Small intestine (tissue), 7 donors: ENCODE measurements around the gene C19orf67. TPM values are rescaled to one million over a fixed set of nuclear protein-coding genes. Genes with fewer than 3 reads are reported as not detected.

Experiments used
- DNase-seq, 2 donors: peaks; one replicate each; pipeline versions ENCODE4 v3.0.0 to v3.0.0-alpha.2; 2013
- FAIRE-seq: peaks from 2 replicates; lab custom pipeline; 2012; peaks lifted over from hg19 to GRCh38; lab: Jason Lieb, UNC
- H3K27ac ChIP-seq, 3 donors: one replicate each; pipeline ENCODE4 v1.5.1; 2013; ENCODE audit warnings: low read length in 2 of 3, mild to moderate bottlenecking in 2 of 3, control low read depth in 1 of 3, inconsistent platforms in 1 of 3, low read depth in 1 of 3, moderate library complexity in 1 of 3
- H3K27me3 ChIP-seq, 3 donors: one replicate each; pipeline ENCODE4 v1.6.1; 2013; ENCODE audit warnings: low read length in 3 of 3, inconsistent platforms in 1 of 3; ENCODE audit not compliant: control insufficient read depth in 3 of 3, insufficient read depth in 3 of 3
- H3K36me3 ChIP-seq, 3 donors: one replicate each; pipeline ENCODE4 v1.6.1; 2013; ENCODE audit warnings: low read length in 3 of 3, inconsistent platforms in 1 of 3, low read depth in 1 of 3, mild to moderate bottlenecking in 1 of 3, moderate library complexity in 1 of 3; ENCODE audit not compliant: control insufficient read depth in 3 of 3, insufficient read depth in 2 of 3
- H3K4me1 ChIP-seq, 3 donors: one replicate each; pipeline ENCODE4 v1.6.1; 2013; ENCODE audit warnings: low read length in 2 of 3, inconsistent platforms in 1 of 3, low read depth in 1 of 3, mild to moderate bottlenecking in 1 of 3, moderate library complexity in 1 of 3; ENCODE audit not compliant: control insufficient read depth in 3 of 3, insufficient read depth in 2 of 3
- H3K4me3 ChIP-seq, 3 donors: one replicate each; pipeline ENCODE4 v1.5.1; 2013; ENCODE audit warnings: low read length in 3 of 3, control low read depth in 1 of 3, inconsistent platforms in 1 of 3, low read depth in 1 of 3, mild to moderate bottlenecking in 1 of 3, moderate library complexity in 1 of 3
- H3K9me3 ChIP-seq, 2 donors: one replicate each; pipeline ENCODE4 v1.6.1; 2013; ENCODE audit warnings: low read depth in 1 of 2, low read length in 1 of 2; ENCODE audit not compliant: control insufficient read depth in 2 of 2, insufficient read depth in 1 of 2
- WGBS, 3 donors: extraction: QIAGEN DNeasy Blood & Tissue Kit; methylation state at CpG; one replicate each; pipeline ENCODE4 v1.1.7; 2013; 5-methylcytosine and 5-hydroxymethylcytosine counted together
- polyA plus RNA-seq, 4 donors: library from polyadenylated mRNA; stranded (reverse) in 3 of 4; unstranded in 1 of 4; fragments of 200-250 nt in 3 of 4; fragments of 120-200 nt in 1 of 4; gene quantifications; one replicate each; pipeline versions ENCODE4 v1.2.1 to v1.2.3, GENCODE V29; 2013
- donor health status: healthy with polysubstance abuse.
- donor health status: control.
- donor health status: control.
- donor health status: Bipolar disorder and iron deficiency.
- donor health status: healthy.

C19orf67 gene
- polyA plus RNA-seq, 4 donors: 0.07 TPM; not detected in 3

GRCh38 chr19:14086098-14086497 is 515 bp upstream of the C19orf67 start:
- Histone ChIP-seq H3K36me3 (peaks cover 0 to 28% (median 5%) of the 10 kb centered on the region in 3 donors), H3K4me3 (no peak overlapping the region), H3K4me1 (peaks cover 0 to 12% (median 0%) of the 10 kb centered on the region in 3 donors), H3K27ac (no peak overlapping the region), H3K27me3 (no peaks in the 10 kb centered on the region), H3K9me3 (no peaks in the 10 kb centered on the region)
- DNase-seq: no peak
- whole genome bisulfite sequencing, 3 donors: 74 to 84% (median 75%) methylated on average over 5 of the region's 5 CpGs
- no peak for FAIRE-seq

DNA sequence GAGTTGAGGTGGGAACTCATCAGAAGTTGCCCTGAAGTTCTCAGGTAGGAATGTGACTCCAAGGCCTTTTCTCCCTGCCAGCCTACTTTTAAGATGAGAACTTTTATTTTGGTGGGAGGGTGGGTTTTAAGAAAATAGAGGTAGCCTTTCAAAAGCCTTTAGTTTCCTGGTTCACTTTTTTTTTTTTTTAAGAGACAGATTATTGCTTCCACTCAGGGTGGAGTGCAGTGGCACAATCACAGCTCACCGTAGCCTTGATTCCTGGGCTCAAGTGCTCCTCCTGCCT is 3.0 kb downstream of the C19orf67 start:
- Histone ChIP-seq H3K9me3 (no peaks in the 10 kb centered on the region), H3K27ac (peak overlapping the region in 1 of 3 donors; percentile 90), H3K4me1 (peaks cover 0 to 13% (median 0%) of the 10 kb centered on the region in 3 donors), H3K27me3 (no peaks in the 10 kb centered on the region), H3K36me3 (peaks cover 0 to 12% (median 2%) of the 10 kb centered on the region in 3 donors), H3K4me3 (peak overlapping the region in 2 of 3 donors; percentile 65 to 87)
- WGBS, 3 donors: 22 to 48% (median 23%) methylated on average over 1 of the region's 1 CpG
- FAIRE-seq (no peak), DNase-seq (no peak)

DNA sequence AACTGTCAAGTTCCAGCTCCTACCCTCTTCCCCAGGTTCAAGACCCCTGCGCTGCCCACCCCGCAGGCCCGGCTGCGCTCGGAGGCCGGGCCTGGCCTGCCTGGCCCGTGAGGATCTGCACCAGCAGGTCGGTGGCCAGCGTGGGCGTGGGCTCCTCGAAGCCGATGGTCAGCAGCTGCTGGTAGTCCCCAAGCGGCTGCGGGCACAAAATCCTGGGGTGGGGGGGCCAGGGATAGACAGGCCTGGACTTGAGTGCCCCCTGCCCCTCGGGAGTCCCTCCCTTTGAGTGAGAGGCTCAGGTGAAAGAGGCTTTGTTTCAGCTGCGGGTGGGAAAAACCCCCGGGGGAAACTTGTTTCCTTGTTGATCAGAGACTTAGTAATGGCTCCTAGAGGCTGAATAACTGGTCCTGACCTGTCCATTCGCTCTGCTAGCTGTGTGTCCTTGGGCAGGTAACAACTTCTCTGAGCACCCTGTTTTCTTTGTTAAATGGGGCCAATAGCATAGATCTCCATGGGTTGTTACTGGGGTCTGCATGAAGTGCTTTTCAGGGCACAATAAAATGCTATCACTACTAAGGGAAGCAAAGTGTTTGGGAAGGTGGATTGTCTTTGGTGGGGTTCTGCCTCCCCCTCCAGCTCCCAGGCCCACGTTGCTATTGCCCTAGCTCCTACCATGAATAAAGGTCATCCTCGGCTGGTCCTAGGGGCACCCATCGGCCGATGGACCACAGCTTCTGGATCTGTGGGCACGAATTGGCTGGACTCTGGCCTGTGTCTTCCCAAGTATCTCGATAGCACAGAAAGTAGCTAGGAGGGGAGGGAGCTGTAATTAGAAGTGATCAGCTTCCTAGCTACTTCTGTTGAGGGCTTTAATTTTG is 3.5 kb downstream of the C19orf67 start:
- no peaks in the 10 kb centered on the region for H3K27me3 ChIP-seq
- peak overlapping the region; percentile 50 to 87 (median 65) for H3K4me3 ChIP-seq
- peaks cover 0 to 13% (median 0%) of the 10 kb centered on the region in 3 donors for H3K4me1 ChIP-seq
- H3K9me3 ChIP-seq: no peaks in the 10 kb centered on the region
- 8 to 18% (median 9%) methylated on average over 24 of the region's 24 CpGs for WGBS, 3 donors
- no peak for DNase-seq
- peaks cover 0 to 10% (median 0%) of the 10 kb centered on the region in 3 donors for H3K36me3 ChIP-seq
- H3K27ac ChIP-seq: peak overlapping the region; percentile 50 to 99 (median 90)
- no peak for FAIRE-seq

DNA sequence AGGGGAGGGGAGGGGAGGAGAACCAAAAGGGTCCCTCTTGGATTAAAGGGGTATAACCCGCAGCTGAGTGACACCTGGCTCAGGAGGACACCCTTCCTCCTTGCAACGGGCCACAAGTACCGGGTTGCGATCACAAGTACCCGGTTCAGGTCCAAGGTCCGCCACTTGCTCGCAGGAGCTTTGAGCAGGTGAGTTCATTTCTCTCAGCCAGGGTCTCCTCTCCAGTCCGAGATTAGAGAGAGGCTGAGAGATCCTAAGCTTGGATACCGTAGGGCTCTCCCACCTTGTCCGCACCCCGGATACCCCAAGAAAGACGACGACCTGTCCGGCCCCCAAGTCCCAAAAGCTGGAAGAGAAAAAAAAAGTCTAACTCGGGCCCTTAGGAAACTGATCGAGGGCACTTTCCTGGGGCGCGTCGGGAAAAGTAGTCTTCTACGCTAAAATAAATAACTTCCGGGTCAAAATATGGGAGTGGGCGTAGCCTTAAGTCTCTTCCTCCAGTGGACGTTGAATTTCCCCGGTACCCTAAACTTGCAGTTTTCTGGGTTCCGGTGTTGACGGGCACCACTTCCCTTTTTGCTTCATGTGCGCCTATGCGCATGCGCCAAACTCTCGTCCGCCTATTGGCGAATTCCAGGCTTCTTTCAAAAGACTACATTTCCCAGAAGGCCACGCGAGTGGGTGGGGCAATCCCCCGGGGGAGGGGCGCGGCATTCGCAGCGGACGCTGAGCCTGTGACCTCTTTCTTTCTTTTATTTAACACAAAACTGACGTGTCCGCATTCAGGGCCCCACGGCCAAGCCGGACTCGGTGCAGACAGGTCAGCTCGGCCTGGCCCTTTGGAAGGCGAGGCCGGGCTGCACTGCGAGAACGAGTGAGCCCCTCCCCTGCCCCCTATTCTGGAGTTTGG is 4.4 kb downstream of the C19orf67 start:
- no peaks in the 10 kb centered on the region for H3K27me3 ChIP-seq
- peaks cover 0 to 13% (median 0%) of the 10 kb centered on the region in 3 donors for H3K4me1 ChIP-seq
- peak overlapping the region; percentile 90 to 99 (median 93) for H3K27ac ChIP-seq
- H3K36me3 ChIP-seq: peaks cover 0 to 6% (median 0%) of the 10 kb centered on the region in 3 donors
- FAIRE-seq (peak; percentile 91), DNase-seq (peak; percentile 99)
- 0 to 1% (median 0%) methylated on average over 49 to 50 of the region's 50 CpGs for WGBS, 3 donors
- H3K9me3 ChIP-seq: no peaks in the 10 kb centered on the region
- peak overlapping the region; percentile 50 to 87 (median 65) for H3K4me3 ChIP-seq

DNA sequence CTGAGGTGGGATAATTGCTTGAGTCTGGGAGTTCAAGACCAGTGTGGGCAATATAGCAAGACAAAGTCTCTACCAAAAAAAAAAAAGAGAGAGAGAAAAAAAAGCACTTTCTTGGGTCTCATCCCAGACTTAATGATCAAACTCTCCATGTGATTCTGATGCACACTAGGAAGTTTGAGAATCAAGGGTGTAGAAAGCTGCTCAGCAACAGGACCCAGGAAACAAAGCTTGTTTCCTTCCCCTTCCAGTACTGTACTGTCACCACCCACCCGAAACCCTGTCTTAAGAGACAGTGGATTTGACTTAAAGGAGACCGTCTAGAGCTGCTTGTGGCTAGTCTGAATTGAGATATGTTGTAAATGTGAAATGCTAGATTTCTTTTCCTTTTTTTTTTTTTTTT is 7.2 kb downstream of the C19orf67 start:
- Histone ChIP-seq H3K27ac (no peak overlapping the region), H3K4me1 (peaks cover 0 to 25% (median 0%) of the 10 kb centered on the region in 3 donors), H3K9me3 (no peaks in the 10 kb centered on the region), H3K4me3 (no peak overlapping the region), H3K36me3 (peaks cover 0 to under 1% (median 0%) of the 10 kb centered on the region in 3 donors), H3K27me3 (no peaks in the 10 kb centered on the region)
- DNase-seq: no peak
- FAIRE-seq: no peak
- WGBS, 3 donors: 67 to 70% (median 69%) methylated on average over 2 of the region's 2 CpGs

DNA sequence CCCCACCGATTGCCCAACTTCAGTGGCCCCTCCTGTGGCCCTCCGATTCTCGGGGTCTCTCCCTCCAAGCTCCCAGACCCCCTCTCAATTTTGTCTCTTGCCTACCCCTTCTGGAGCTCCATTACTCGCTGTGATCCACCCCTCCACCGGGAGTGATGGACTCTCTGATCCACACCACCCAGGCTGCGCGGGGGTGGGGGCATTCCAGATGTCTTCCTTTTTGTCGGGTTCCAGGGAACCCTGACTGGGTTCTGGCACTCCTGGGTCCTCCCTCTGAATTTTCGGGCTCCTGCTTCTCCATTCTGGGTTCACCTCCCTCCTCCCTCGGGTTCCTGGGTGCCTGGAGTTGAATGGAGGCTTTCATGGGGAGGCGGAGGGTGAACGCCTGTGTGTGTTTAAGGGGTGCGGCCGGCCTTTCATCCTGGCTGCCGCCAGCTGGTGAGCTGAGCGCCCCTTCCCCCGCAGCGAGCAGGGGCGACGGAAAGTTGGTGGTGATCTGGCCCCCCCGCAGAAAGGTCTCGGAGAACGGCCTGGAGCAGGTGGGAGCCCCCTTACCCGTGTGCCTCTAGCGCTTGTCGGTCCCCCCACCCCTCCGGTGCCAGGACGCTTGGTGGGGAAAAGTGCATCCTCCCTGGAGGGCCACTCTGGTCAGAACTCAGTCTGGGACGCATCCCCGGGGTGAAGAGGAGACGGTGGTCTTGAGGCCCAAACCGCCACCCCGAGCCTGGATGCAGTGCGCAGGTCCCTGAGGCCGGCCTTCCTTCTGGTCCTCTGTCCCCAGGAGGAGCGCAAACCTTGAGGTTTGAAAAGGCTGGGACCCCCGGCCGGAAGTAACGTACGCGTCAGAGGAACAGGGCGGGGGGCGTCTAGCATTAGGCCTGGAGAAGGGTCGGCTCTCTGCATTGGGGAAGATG is 11.4 kb downstream of the C19orf67 start:
- peak; percentile 79 to 82 for DNase-seq
- Histone ChIP-seq H3K36me3 (no peaks in the 10 kb centered on the region), H3K9me3 (no peaks in the 10 kb centered on the region), H3K27me3 (no peaks in the 10 kb centered on the region), H3K27ac (peak overlapping the region; percentile 93 to 98 (median 95)), H3K4me3 (peak overlapping the region; percentile 63 to 94 (median 69)), H3K4me1 (peaks cover 0 to 17% (median 0%) of the 10 kb centered on the region in 3 donors)
- WGBS, 3 donors: 0 to 3% (median 1%) methylated on average over 42 to 44 of the region's 44 CpGs
- FAIRE-seq: no peak

- DNase-seq (peak; percentile 71 to 93), FAIRE-seq (no peak)
- Histone ChIP-seq H3K9me3 (no peaks in the 10 kb centered on the region), H3K4me3 (peak overlapping the region; percentile 63 to 94 (median 69)), H3K4me1 (peaks cover 0 to 17% (median 0%) of the 10 kb centered on the region in 3 donors), H3K27ac (peak overlapping the region; percentile 95 to 99 (median 98)), H3K27me3 (no peaks in the 10 kb centered on the region), H3K36me3 (no peaks in the 10 kb centered on the region)
- 0 to 2% (median 1%) methylated on average over 27 to 106 of the region's 106 CpGs for WGBS, 3 donors
These were observed 12.2 kb downstream of the C19orf67 start for GRCh38 chr19:14073261-14073924.
